Measurements from ENCODE around the gene HIF1AN. TPM values are rescaled to one million over a fixed set of nuclear protein-coding genes. Genes with fewer than 3 reads are reported as not detected.

Gene HIF1AN
- total and polyA plus RNA-seq, 2 donors, result 7.3 to 7.4 TPM

- peaks cover 11 to 13% of the 10 kb centered on the region in 2 donors for H3K4me1 ChIP-seq (ENCODE audit: control insufficient read depth in 2 of 2, insufficient read depth in 2 of 2, low read length in 2 of 2)
- H3K27me3 ChIP-seq (ENCODE audit: control insufficient read depth in 2 of 2, insufficient read depth in 1 of 2, low read length in 1 of 2), result no peaks in the 10 kb centered on the region
- WGBS, result 79% methylated on average over 7 of the region's 7 CpGs
- no peak overlapping the region for H3K27ac ChIP-seq (ENCODE audit: low read depth in 1 of 2, low read length in 1 of 2)
- H3K9me3 ChIP-seq (ENCODE audit: control insufficient read depth in 2 of 2, insufficient read depth in 1 of 2, low read length in 1 of 2), result no peaks in the 10 kb centered on the region
- H3K4me3 ChIP-seq (ENCODE audit: low read length in 2 of 2), result peak overlapping the region; percentile 67 to 85
- H3K36me3 ChIP-seq (ENCODE audit: control insufficient read depth in 2 of 2, insufficient read depth in 2 of 2, low read length in 1 of 2), result peaks cover 31 to 37% of the 10 kb centered on the region in 2 donors
- DNase-seq (ENCODE audit: low read depth in 6 of 9, low spot score in 9 of 9), result no peak
These were observed 7.4 kb upstream of the HIF1AN start for GRCh38 chr10:100528123-100528886.

- WGBS, result 2% methylated on average over 18 of the region's 18 CpGs
- no peak for DNase-seq (ENCODE audit: low read depth in 6 of 9, low spot score in 9 of 9)
- H3K4me3 ChIP-seq (ENCODE audit: low read length in 2 of 2), result peak overlapping the region; percentile 67 to 85
These were observed 6.7 kb upstream of the HIF1AN start for GRCh38 chr10:100528921-100529474.

GRCh38 chr10:100529475-100530298, 6.1 kb upstream of the HIF1AN start, which contains the start of gene NDUFB8:
Gene NDUFB8, minus strand, starts transcription at chr10:100529871. Its CDS starts 20 bp downstream, at chr10:100529851.
- H3K36me3 ChIP-seq (ENCODE audit: control insufficient read depth in 2 of 2, insufficient read depth in 2 of 2, low read length in 1 of 2), result peaks cover 19 to 23% of the 10 kb centered on the region in 2 donors
- no peaks in the 10 kb centered on the region for H3K27me3 ChIP-seq (ENCODE audit: control insufficient read depth in 2 of 2, insufficient read depth in 1 of 2, low read length in 1 of 2)
- H3K27ac ChIP-seq (ENCODE audit: low read depth in 1 of 2, low read length in 1 of 2), result peak within 1 kb of the TSS; percentile 55 to 70
- 2% methylated on average over 43 of the region's 43 CpGs for WGBS
- H3K4me1 ChIP-seq (ENCODE audit: control insufficient read depth in 2 of 2, insufficient read depth in 2 of 2, low read length in 2 of 2), result peaks cover 13 to 16% of the 10 kb centered on the region in 2 donors
- peak in 8 of 9 donors; percentile 72 to 94 (median 84) for DNase-seq (ENCODE audit: low read depth in 6 of 9, low spot score in 9 of 9)
- peak within 1 kb of the TSS; percentile 67 to 85 for H3K4me3 ChIP-seq (ENCODE audit: low read length in 2 of 2)
- no peaks in the 10 kb centered on the region for H3K9me3 ChIP-seq (ENCODE audit: control insufficient read depth in 2 of 2, insufficient read depth in 1 of 2, low read length in 1 of 2)

More at GRCh38 chr10:100528921-100529474, 6.7 kb upstream of the HIF1AN start:
- H3K27me3 ChIP-seq (ENCODE audit: control insufficient read depth in 2 of 2, insufficient read depth in 1 of 2, low read length in 1 of 2), result no peaks in the 10 kb centered on the region
- H3K27ac ChIP-seq (ENCODE audit: low read depth in 1 of 2, low read length in 1 of 2), result peak overlapping the region in 1 of 2 donors; percentile 70
- no peaks in the 10 kb centered on the region for H3K9me3 ChIP-seq (ENCODE audit: control insufficient read depth in 2 of 2, insufficient read depth in 1 of 2, low read length in 1 of 2)
- H3K36me3 ChIP-seq (ENCODE audit: control insufficient read depth in 2 of 2, insufficient read depth in 2 of 2, low read length in 1 of 2), result peaks cover 25 to 30% of the 10 kb centered on the region in 2 donors
- peaks cover 11 to 13% of the 10 kb centered on the region in 2 donors for H3K4me1 ChIP-seq (ENCODE audit: control insufficient read depth in 2 of 2, insufficient read depth in 2 of 2, low read length in 2 of 2)

- H3K36me3 ChIP-seq (ENCODE audit: control insufficient read depth in 2 of 2, insufficient read depth in 2 of 2, low read length in 1 of 2), result peaks cover 3 to 6% of the 10 kb centered on the region in 2 donors
- H3K4me1 ChIP-seq (ENCODE audit: control insufficient read depth in 2 of 2, insufficient read depth in 2 of 2, low read length in 2 of 2), result peaks cover 29 to 32% of the 10 kb centered on the region in 2 donors
- H3K27me3 ChIP-seq (ENCODE audit: control insufficient read depth in 2 of 2, insufficient read depth in 1 of 2, low read length in 1 of 2), result no peaks in the 10 kb centered on the region
- H3K9me3 ChIP-seq (ENCODE audit: control insufficient read depth in 2 of 2, insufficient read depth in 1 of 2, low read length in 1 of 2), result no peaks in the 10 kb centered on the region
- no peak overlapping the region for H3K4me3 ChIP-seq (ENCODE audit: low read length in 2 of 2)
- H3K27ac ChIP-seq (ENCODE audit: low read depth in 1 of 2, low read length in 1 of 2), result no peak overlapping the region
- no peak for DNase-seq (ENCODE audit: low read depth in 6 of 9, low spot score in 9 of 9)
These were observed 4.0 kb upstream of the HIF1AN start for GRCh38 chr10:100531761-100532160.

GRCh38 chr10:100534726-100535125, 1.0 kb upstream of the HIF1AN start:
- H3K27me3 ChIP-seq (ENCODE audit: control insufficient read depth in 2 of 2, insufficient read depth in 1 of 2, low read length in 1 of 2), result no peaks in the 10 kb centered on the region
- WGBS, result 29% methylated on average over 2 of the region's 2 CpGs
- no peak overlapping the region for H3K27ac ChIP-seq (ENCODE audit: low read depth in 1 of 2, low read length in 1 of 2)

GRCh38 chr10:100535338-100535714, 417 bp upstream of the HIF1AN start:
- peak overlapping the region; percentile 76 to 81 for H3K4me3 ChIP-seq (ENCODE audit: low read length in 2 of 2)
- peaks cover 15 to 21% of the 10 kb centered on the region in 2 donors for H3K36me3 ChIP-seq (ENCODE audit: control insufficient read depth in 2 of 2, insufficient read depth in 2 of 2, low read length in 1 of 2)
- H3K27me3 ChIP-seq (ENCODE audit: control insufficient read depth in 2 of 2, insufficient read depth in 1 of 2, low read length in 1 of 2), result no peaks in the 10 kb centered on the region
- no peaks in the 10 kb centered on the region for H3K9me3 ChIP-seq (ENCODE audit: control insufficient read depth in 2 of 2, insufficient read depth in 1 of 2, low read length in 1 of 2)
- H3K27ac ChIP-seq (ENCODE audit: low read depth in 1 of 2, low read length in 1 of 2), result peak overlapping the region in 1 of 2 donors; percentile 36
- WGBS, result 49% methylated on average over 4 of the region's 4 CpGs
- peaks cover 23 to 26% of the 10 kb centered on the region in 2 donors for H3K4me1 ChIP-seq (ENCODE audit: control insufficient read depth in 2 of 2, insufficient read depth in 2 of 2, low read length in 2 of 2)
- no peak for DNase-seq (ENCODE audit: low read depth in 6 of 9, low spot score in 9 of 9)

More at GRCh38 chr10:100534726-100535125, 1.0 kb upstream of the HIF1AN start:
- Histone ChIP-seq H3K36me3 (ENCODE audit: control insufficient read depth in 2 of 2, insufficient read depth in 2 of 2, low read length in 1 of 2) (peaks cover 11 to 15% of the 10 kb centered on the region in 2 donors), H3K4me3 (ENCODE audit: low read length in 2 of 2) (no peak overlapping the region), H3K4me1 (ENCODE audit: control insufficient read depth in 2 of 2, insufficient read depth in 2 of 2, low read length in 2 of 2) (peaks cover 29 to 31% of the 10 kb centered on the region in 2 donors), H3K9me3 (ENCODE audit: control insufficient read depth in 2 of 2, insufficient read depth in 1 of 2, low read length in 1 of 2) (no peaks in the 10 kb centered on the region)
- peak in 1 of 9 donors; percentile 30 for DNase-seq (ENCODE audit: low read depth in 6 of 9, low spot score in 9 of 9)

GRCh38 chr10:100537475-100537874, 1.7 kb downstream of the HIF1AN start:
- DNase-seq (ENCODE audit: low read depth in 6 of 9, low spot score in 9 of 9), result no peak
- H3K27ac ChIP-seq (ENCODE audit: low read depth in 1 of 2, low read length in 1 of 2), result no peak overlapping the region
- over 99% methylated on average over 4 of the region's 4 CpGs for WGBS
- H3K4me3 ChIP-seq (ENCODE audit: low read length in 2 of 2), result no peak overlapping the region
- H3K9me3 ChIP-seq (ENCODE audit: control insufficient read depth in 2 of 2, insufficient read depth in 1 of 2, low read length in 1 of 2), result no peaks in the 10 kb centered on the region
- peaks cover 29 to 39% of the 10 kb centered on the region in 2 donors for H3K36me3 ChIP-seq (ENCODE audit: control insufficient read depth in 2 of 2, insufficient read depth in 2 of 2, low read length in 1 of 2)
- no peaks in the 10 kb centered on the region for H3K27me3 ChIP-seq (ENCODE audit: control insufficient read depth in 2 of 2, insufficient read depth in 1 of 2, low read length in 1 of 2)
- peaks cover 23 to 26% of the 10 kb centered on the region in 2 donors for H3K4me1 ChIP-seq (ENCODE audit: control insufficient read depth in 2 of 2, insufficient read depth in 2 of 2, low read length in 2 of 2)

- H3K4me3 ChIP-seq (ENCODE audit: low read length in 2 of 2), result no peak overlapping the region
- H3K27me3 ChIP-seq (ENCODE audit: control insufficient read depth in 2 of 2, insufficient read depth in 1 of 2, low read length in 1 of 2), result no peaks in the 10 kb centered on the region
- DNase-seq (ENCODE audit: low read depth in 6 of 9, low spot score in 9 of 9), result no peak
- no peak overlapping the region for H3K27ac ChIP-seq (ENCODE audit: low read depth in 1 of 2, low read length in 1 of 2)
- H3K9me3 ChIP-seq (ENCODE audit: control insufficient read depth in 2 of 2, insufficient read depth in 1 of 2, low read length in 1 of 2), result no peaks in the 10 kb centered on the region
- H3K4me1 ChIP-seq (ENCODE audit: control insufficient read depth in 2 of 2, insufficient read depth in 2 of 2, low read length in 2 of 2), result no peaks in the 10 kb centered on the region
- 98% methylated on average over 5 of the region's 5 CpGs for WGBS
- peaks cover 84 to 96% of the 10 kb centered on the region in 2 donors for H3K36me3 ChIP-seq (ENCODE audit: control insufficient read depth in 2 of 2, insufficient read depth in 2 of 2, low read length in 1 of 2)
These were observed 9.2 kb downstream of the HIF1AN start for GRCh38 chr10:100544950-100545349.

Data from thymus (tissue), 11 donors.